HK-2 (cell line): ENCODE data around the gene ANKRD53.

Source experiments
- DNase-seq: peaks from one replicate; pipeline ENCODE4 v3.0.0-alpha.2; 2018; ENCODE audit not compliant: unreplicated experiment

ANKRD53 gene

DNA sequence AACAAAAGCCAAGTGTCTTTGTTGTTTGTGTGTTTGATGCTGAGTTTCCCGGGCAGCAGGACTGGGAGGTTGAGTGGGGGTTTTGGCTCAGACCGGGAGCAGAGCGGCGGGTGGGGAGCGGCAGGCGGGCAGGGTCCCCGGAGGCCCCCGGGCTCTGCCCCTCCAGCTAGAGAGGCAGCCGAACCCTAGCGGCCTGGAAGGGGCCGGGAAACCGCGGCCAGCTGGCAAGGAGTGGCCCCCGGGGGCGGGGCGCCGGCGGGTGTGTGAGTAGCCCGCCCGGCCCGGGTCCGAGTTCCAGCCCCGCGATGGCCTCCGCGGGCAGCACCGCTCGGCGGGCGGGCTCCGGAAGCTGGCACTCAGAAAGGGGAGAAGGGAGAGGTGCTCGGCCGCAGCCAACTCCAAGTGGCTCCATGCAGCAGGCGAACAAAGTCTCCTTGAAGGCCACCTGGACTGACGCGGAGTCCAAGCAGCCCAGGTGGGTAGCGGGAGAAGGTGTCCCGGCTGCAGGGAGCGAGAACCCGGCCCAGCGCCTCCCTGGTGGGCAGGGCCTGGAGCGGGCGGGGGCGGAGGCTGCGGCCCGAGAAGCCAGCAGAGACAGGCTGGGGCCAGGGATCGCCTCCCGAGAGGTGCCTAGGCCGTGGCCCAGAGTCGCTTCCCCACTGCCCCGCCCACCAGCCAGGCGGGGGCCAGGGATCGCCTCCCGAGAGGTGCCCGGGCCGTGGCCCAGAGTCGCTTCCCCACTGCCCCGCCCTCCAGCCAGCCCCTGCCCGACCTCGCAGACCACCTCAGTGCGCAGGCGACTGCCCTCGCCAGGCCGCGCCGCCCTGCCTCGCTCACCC lies at the start of gene ANKRD53:
Gene ANKRD53 (plus strand): TSS at position 290 of the 839 bp plus-strand sequence. CDS start 16 bp downstream, at position 306.
- DNase-seq, result no peak

DNA sequence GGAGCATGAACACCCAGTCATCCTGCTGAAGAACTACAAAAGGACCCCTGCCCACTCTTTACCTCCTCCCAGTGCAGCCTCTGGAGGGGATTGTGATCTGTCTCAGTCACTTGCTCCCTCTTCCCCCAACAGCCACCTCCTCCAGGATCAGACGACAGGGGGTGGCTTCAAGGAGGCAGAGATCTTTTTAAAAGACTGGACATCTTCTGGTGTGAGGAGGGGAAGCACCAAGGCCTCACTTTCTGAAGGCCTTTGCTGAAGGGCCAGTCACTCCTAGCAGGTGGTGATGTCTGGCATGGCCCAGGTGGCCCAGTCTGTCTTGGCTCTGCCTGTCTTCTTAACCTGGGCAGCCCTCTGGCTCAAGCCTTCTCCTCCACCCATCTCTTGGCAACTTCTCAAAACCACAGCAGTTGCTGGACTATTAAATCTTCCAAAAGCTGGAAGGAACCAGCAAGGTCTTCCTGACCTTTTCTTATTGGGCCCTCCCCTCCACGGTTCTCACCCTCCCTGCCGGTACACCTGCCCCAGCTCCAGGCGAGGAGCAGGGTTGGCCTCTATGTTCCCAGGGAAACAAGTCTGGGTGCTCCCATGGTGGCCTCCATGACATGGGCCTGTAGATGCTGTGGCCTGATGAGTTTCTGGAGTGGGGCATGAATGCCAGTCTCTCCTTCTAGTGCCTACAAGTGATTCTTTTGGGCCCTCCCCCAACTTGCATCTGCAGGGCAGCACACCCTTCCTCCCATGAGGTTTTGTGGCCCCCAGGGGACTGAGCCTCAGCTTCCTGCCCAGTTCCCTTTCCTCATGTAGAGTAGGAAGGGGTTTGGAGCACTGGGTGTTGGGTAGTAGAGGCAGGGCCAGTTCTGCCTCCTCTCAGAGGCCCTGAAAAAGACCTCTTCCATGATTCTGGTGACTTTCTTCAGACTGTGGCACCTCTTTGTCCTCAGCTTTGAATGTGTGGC lies 47.8 kb upstream of the ANKRD53 start:
- DNase-seq, result no peak

DNA sequence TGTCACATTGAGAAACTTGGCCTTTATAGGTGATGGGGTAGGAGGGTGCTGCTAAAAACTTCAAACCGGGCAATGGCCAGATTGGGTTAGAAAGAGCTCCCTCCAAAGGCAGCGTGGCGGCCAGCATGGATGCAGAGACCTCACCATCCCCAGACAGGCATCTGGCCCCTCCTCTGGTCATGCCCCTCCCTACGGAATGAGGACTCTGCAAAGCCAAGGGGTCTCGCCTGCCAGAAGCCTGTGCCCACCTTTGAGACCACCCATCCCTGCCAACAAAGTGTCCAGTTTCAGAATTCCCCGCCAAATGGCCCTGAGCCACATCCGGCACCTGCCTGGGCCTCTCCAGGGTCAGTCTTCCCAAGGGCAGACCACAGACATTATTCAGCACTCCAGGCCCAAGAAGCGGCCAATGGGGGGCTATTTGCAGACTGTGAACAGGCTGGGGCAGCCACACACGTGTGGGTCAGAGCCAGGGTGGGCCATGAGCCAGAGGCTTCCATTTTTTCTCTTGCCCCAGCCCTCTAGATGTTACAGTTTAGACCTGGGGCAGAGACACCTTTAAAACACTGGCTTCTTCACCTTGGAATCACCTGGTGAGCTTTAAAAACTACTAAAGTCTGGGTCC lies 46.9 kb upstream of the ANKRD53 start:
- DNase-seq, result no peak

DNA sequence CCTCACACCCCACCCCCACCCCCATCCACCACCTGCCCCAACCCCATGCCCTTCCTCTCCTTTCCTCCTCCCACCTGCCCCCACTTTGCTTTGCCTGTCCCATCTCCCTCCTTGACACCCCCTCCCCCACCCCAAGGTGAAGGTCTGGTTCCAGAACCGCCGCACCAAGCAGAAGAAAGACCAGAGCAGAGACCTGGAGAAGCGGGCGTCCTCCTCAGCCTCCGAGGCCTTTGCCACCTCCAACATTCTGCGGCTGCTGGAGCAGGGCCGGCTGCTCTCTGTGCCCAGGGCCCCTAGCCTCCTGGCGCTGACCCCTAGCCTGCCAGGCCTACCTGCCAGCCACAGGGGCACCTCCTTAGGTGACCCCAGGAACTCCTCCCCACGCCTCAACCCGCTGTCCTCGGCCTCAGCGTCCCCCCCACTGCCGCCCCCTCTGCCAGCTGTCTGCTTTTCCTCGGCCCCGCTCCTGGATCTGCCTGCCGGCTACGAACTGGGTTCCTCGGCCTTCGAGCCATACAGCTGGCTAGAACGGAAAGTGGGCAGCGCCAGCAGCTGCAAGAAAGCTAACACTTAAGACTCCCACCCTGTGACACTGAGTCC lies 45.7 kb upstream of the ANKRD53 start:
- no peak for DNase-seq

DNA sequence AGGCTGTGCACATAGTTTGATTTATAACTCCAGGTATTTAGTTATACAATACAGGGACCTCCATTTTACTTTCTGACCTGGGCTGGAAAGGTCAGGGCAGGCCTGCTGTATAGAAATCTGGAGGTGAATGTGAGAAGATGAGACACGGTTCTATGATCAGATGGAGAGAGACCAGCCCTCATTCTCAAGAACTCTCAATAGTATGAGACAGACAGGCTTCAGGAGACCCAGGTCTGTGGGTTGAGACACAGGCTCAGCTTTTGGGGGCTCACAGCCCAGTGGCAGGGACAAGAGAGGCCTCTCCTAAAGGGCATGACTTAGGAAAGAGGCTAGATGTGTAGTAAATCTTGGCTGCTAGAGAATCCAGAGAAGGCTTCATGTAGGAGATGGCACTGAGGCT lies 43.4 kb upstream of the ANKRD53 start:
- no peak for DNase-seq

GRCh38 chr2:70935468-70936164 lies 42.8 kb upstream of the ANKRD53 start, which contains the start of gene ATP6V1B1:
ATP6V1B1 (plus strand) TSS chr2:70935900; CDS start chr2:70935955, 55 bp downstream.
- DNase-seq, result no peak

DNA sequence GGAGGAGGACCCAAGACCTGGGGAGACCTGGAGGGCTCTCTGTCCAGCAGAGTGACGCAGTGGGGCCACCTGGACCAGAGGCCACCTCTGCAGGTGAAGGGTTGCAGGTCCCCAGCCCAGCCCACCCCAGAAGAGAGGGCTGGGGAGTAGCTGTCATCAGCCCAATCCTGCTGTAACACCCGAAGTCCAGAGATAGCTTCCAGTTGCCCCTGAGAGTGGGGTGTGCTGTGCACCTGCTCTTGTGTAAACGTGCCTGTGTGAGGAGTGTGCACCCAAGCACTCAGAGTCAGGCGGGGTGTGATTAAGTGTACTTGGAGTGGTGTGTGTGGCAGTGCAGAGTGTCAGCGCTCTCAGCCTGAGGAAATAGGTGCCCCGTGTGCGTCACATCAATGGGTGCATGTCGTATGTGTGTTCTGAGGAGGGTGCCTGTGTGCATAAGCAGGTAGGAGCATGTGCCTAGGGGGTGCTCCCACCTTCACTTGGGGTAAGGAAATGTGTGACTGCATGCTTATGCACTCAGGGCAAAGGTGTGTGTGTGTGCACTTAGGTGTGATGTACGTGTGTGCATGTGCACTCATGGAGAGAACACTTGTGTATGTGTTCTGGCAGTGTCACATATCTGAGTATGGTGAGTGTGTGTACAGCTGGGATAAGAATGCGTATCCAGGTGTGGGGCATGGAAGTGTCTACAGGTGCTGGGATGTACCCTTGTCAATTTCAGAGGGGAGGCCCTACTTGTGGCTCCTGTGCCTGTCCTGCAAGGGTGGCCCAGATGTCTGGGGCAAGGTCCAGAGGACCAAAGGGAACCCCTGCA lies 42.1 kb upstream of the ANKRD53 start:
- no peak for DNase-seq

DNA sequence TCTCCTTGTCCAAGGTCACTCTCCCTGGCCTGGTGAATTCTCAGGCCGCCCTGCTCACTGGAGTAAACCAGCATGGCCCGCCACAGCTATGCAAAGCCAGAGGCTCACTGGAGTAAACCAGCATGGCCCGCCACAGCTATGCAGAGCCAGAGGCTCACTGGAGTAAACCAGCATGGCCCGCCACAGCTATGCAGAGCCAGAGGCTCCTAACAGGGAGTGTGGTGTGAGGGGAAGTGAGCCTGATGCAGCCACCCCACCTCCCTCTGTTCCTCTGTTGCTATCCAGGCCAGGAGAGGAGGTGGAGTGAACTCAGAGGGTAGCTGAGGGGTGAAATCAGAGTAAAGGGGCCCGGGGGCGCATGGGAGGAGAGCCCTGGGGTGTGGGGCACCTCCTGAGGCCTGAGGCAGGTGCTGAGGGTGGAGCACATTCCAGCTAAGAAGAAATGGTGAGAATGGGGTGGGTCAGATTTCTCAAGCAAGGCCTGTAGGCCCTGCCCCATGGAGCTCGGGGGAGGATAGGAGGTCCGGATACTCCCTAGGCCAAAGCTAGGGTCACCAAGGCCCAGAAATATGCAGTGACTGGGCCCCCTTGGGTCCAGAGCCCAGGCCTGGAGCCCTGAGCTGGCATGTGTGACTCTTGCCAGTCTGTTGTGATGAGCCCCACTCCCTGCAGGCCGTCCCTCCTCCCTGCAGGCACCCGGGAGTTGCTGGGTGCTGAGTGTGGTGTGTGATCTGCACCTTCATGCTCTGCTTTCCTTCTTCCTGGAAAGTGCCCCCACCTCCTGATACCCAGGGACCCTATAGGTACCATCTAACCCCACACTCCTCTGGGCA lies 41.2 kb upstream of the ANKRD53 start:
- DNase-seq, result no peak

DNA sequence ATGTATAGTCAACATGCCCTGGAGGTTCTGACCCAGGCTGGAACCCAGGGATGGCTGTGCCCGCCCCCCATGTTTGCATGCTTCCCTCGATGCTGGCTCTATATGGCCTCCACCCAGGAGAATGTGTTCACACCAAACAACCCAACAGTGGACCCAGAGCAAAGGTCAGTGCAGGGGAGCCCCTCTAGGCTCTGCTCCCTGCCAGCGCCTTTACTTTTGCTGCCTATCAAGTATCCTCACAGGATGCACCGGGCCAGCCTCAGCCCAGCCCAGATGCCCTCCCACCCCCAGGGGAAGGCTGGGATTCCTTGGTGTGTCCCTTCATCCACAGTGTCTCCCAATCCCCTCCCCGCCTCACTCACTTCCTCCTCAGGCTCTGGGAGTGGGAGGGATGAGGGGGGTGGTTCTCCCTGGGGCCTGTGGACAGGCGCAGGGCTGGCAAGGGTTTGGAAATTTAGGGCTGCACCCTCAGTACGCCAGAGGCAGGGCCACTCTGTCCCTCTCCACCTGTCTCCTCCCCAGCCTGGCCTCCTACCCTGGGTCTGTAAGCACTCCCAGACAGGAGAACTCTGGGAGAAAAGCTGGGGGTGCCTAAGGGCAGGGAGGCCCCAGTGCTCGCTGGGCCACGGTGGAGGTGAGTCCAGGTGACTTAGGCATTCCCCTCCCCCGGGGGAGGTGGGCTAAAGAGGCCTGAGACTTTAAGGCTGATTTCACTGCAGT lies 40.4 kb upstream of the ANKRD53 start:
- DNase-seq, result no peak

DNA sequence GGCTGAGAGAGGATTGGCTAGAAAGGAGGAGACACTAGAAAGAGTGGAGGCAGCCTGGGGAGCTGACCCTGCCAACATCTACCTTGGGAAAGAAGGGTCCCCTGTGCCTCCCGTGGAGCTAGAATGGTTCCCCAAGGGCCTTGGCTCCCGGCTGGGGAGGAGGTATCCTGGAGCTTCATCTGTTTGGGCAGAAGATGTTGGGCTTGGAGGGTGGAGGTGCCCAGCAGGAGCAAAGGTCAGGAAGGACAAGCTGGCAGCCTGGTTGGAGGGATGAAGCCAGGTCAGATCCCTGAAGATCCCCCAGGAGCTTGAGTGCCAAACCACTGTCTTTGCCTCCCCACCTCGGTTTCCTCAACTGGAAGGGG lies 39.9 kb upstream of the ANKRD53 start:
- DNase-seq, result no peak

GRCh38 chr2:70939001-70939838 lies 39.2 kb upstream of the ANKRD53 start:
- no peak for DNase-seq

- no peak for DNase-seq
These were observed 38.4 kb upstream of the ANKRD53 start for GRCh38 chr2:70939839-70940580.

GRCh38 chr2:70941186-70941585 lies 37.2 kb upstream of the ANKRD53 start:
- DNase-seq, result no peak

GRCh38 chr2:70941701-70942100 lies 36.7 kb upstream of the ANKRD53 start:
- no peak for DNase-seq

GRCh38 chr2:70942396-70943204 lies 35.8 kb upstream of the ANKRD53 start:
- no peak for DNase-seq

DNA sequence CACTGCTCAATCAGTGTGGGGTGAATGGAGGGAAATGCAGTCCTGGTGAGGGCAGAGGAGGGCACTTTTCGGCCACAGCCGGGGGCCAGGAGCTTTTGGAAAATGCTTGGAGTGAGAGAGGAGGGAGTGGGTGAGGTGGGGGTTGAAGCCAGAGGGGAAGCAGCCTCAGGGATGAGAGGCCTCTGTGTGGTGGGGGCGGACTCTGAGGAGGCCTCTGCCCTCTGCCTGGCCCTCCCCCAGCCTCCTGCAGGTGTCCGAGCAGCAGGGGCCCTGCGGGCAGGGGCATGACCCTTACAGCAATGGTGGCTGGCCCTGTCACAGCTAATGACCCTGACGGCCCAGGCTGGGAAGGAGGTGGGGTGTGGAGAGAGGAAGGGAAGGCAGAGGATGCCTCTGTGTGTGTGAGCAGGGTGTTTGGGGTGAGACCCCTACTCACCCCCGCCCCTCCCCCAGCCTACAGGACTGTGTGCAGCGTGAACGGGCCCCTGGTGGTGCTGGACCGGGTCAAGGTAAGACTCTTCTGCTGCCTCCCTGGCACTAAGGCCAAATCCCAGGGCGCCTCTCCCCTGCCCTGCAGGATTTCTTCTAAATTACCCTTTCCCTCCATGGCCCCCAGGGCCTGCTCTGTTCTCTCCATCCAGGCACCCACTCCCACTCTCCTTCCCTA lies 35.1 kb upstream of the ANKRD53 start:
- no peak for DNase-seq
